Esophagus squamous epithelium (tissue), 4 donors: ENCODE data around the gene HELZ.

Experiments
- CTCF ChIP-seq, 6 experiments: fragments of 450-650 bp in 4 of 6; fragments of 200-600 bp in 2 of 6; sonication (generic) in 2 of 6; IDR thresholded peaks; one replicate each; pipeline ENCODE4 v1.5.1; 2016 to 2019; ENCODE audit warnings: antibody characterized with exemption in 6 of 6, mild to moderate bottlenecking in 4 of 6, moderate library complexity in 4 of 6
- POLR2A ChIP-seq, 4 donors: fragments of 450-650 bp; IDR thresholded peaks; one replicate each; pipeline ENCODE4 v1.6.1; 2017; ENCODE audit warnings: antibody characterized with exemption in 4 of 4, mild to moderate bottlenecking in 4 of 4, moderate library complexity in 3 of 4

GRCh38 chr17:67181825-67182224, 63.2 kb downstream of the HELZ start:
- no peak for TF ChIP-seq CTCF (IDR thresholded peaks at IDR 0.05)
- no peak for TF ChIP-seq POLR2A (IDR thresholded peaks at IDR 0.05)
